NCI-H1048 (cell line): ENCODE measurements around the gene WDR6.
A peak's percentile ranks its signal among the peaks of the same experiment; 100 is the strongest.

ENCODE experiments used
- DNase-seq: peaks from one replicate; lab custom pipeline; 2025; lab: John Stamatoyannopoulos, UW

WDR6 gene, protein sequence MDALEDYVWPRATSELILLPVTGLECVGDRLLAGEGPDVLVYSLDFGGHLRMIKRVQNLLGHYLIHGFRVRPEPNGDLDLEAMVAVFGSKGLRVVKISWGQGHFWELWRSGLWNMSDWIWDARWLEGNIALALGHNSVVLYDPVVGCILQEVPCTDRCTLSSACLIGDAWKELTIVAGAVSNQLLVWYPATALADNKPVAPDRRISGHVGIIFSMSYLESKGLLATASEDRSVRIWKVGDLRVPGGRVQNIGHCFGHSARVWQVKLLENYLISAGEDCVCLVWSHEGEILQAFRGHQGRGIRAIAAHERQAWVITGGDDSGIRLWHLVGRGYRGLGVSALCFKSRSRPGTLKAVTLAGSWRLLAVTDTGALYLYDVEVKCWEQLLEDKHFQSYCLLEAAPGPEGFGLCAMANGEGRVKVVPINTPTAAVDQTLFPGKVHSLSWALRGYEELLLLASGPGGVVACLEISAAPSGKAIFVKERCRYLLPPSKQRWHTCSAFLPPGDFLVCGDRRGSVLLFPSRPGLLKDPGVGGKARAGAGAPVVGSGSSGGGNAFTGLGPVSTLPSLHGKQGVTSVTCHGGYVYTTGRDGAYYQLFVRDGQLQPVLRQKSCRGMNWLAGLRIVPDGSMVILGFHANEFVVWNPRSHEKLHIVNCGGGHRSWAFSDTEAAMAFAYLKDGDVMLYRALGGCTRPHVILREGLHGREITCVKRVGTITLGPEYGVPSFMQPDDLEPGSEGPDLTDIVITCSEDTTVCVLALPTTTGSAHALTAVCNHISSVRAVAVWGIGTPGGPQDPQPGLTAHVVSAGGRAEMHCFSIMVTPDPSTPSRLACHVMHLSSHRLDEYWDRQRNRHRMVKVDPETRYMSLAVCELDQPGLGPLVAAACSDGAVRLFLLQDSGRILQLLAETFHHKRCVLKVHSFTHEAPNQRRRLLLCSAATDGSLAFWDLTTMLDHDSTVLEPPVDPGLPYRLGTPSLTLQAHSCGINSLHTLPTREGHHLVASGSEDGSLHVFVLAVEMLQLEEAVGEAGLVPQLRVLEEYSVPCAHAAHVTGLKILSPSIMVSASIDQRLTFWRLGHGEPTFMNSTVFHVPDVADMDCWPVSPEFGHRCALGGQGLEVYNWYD

DNA sequence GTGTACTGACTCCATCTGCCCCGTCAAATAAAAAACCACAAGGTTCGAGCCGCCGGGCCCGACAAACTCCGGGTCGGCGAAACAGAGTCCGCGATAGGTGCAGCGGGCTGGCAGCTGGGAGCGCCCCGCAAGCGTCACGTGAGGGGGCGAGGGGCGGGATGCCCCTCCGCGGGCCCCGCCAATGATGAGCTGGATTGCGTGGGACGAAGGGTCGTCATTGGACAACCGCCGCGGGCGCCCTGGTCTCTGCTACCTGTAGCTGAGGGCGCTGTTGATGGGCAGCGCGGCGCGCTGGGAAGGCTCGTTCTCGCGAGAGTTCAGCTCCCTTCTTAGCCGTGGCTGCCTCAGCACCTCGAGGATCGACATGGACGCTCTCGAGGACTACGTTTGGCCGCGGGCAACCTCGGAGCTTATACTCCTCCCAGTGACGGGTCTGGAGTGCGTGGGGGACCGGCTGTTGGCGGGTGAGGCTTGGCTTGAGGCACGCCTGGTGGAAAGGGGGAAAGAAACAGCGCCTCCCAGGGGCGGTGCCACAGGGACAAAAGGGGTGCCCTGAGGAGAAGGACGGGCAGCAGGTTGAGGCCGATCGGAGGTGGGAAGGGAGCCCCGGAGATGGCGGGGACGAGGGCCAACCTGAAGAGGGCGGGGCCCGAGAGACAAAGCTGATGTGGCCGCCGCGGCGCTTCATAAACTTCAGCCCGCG is at the start of gene WDR6:
TSS of gene WDR6 (plus strand) at position 324 of the 703 bp plus-strand sequence. CDS start at position 365, 41 bp downstream.
- peak; percentile 95 for DNase-seq

- no peak for DNase-seq
These were observed 46.3 kb upstream of the WDR6 start for GRCh38 chr3:48960841-48961413.

DNA sequence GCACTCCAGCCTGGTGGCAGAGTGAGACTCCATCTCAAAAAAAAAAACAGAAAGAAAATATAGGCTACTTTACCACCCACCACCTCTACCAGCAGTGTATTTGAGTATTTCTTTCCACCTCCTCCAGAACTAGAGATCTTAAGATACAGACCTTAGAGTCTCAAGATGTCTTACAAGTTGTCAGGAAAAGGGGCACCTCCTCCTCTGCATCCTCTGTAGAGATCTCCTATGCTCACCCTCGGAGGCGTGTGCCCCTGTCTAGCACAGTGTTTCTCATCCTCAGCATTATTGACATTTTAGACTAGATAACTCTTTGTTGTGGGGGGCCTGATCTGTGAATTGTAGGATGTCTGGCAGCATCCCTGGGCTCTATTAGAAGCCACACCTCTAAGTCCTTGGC is 44.9 kb upstream of the WDR6 start:
- no peak for DNase-seq

- no peak for DNase-seq
These were observed 44.3 kb upstream of the WDR6 start for GRCh38 chr3:48962939-48963338.

GRCh38 chr3:48963591-48963990 is 43.6 kb upstream of the WDR6 start:
- no peak for DNase-seq

- no peak for DNase-seq
These were observed 40.8 kb upstream of the WDR6 start for GRCh38 chr3:48966367-48966766.

GRCh38 chr3:48966876-48967361 is 40.3 kb upstream of the WDR6 start:
- DNase-seq, result no peak

DNA sequence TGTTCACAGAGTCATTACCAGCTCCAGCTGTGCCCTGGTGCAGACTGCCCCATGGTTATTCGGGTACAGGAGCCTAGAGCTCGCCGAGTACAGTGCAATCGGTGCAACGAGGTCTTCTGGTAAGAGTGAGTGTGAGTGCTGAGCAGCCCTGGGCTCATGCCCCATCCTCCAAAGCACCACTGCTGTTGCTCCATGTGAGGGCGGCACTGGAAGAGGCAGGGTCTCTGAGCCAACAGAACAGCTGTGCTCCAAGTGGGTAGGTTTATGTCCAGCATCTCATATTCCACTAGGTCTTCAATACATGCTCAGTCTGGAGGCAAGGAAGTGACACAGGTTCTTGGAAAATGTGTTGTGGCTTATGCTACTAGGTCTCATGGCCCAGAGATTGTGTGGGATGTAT is 36.6 kb upstream of the WDR6 start:
- DNase-seq, result no peak

DNA sequence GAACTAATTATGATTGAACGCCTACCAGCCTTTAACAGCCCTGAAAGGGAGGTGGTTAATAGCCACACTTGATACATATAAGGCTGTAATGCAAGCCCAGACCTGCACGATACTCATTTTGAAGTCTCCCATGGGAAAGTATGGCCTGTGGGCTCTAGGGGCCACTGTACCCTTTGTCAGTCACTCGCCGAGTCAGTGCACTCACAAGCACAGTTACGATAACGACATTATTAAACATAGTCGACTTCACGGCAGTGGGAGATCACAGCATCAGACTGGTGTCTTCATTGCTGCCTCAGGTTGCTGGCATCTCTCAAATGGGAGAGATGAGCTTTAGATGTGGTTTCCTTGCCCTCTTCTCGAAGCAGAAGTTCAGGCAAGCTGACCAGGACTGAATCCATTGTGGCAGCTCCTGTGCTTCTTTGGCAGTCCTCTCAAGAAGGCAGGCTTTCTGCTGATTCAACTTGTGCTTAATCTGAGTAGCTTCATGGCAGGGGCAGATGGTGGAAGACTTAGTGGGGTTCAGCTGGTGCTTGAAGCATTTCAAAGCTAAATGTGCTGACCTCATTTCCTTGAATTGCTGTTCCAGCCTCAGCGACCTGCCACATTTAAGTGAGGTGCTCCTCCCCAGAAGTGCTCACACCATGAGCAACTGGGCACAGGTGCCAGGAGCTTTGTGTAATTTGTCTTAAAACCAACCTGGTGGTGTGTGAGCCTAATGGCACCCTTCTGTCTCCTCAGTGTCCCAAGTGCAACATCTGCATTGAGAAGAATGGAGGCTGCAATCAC is 32.9 kb upstream of the WDR6 start:
- DNase-seq, result no peak

GRCh38 chr3:48979451-48979850 is 27.7 kb upstream of the WDR6 start:
- no peak for DNase-seq

- no peak for DNase-seq
These were observed 26.9 kb upstream of the WDR6 start for GRCh38 chr3:48980295-48980694.

GRCh38 chr3:48982016-48982415 is 25.2 kb upstream of the WDR6 start:
- DNase-seq, result no peak

- no peak for DNase-seq
These were observed 24.5 kb upstream of the WDR6 start for GRCh38 chr3:48982686-48983085.

DNA sequence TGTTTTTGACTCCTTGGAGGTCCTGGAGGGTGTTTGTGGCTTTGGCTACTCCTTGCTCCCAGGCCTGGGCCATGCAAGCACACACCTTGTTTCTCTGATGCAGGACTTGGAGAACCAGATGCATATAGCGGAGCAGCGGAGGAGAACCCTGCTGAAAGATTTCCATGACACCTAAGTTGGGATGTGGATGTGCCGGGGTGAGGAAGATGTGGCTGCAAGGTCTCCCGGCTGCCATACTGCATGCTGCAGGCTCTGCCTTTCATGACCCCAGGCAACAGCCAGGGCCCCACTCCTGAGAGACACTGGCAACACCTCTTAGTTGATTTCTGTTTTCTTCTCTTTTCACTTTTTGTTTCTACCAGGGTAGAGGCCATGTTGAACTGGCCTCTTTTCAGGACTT is 24.1 kb upstream of the WDR6 start:
- DNase-seq, result no peak

- DNase-seq, result no peak
These were observed 22.5 kb upstream of the WDR6 start for GRCh38 chr3:48984663-48985062.

GRCh38 chr3:48985831-48986376 is 21.3 kb upstream of the WDR6 start:
- DNase-seq, result no peak

DNA sequence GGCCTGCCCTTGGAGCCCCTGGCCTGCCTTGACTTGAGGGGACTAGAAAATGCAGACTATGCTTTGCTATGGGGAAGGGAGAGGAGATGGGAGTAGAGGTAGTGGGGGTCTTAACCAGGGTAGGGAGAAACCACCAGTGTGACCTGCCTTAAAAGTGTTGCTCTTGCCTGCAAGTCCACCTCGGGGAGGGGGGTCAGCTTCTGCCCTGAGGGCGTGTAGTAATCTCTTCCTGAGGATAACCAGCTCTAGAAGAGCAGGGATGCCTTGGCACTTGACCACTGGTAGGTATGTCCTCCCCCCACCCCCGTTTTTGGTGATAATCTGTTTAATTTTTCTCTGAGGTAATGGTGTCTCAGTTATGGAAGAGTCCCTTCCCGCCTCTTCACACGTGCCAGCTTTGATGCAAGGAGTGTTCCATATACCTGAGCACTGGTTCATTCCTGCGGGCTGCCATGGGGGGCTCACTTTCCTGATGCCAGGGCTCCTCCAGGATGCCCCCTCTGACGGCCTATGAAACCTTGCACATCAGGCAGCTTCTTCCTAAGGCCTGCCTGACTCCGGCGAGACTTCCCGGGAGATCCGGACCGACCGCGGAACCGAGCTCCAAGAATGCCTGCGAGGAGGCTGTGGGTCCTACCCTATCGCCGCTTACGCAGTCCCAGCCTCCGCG is 17.9 kb upstream of the WDR6 start:
- no peak for DNase-seq

DNA sequence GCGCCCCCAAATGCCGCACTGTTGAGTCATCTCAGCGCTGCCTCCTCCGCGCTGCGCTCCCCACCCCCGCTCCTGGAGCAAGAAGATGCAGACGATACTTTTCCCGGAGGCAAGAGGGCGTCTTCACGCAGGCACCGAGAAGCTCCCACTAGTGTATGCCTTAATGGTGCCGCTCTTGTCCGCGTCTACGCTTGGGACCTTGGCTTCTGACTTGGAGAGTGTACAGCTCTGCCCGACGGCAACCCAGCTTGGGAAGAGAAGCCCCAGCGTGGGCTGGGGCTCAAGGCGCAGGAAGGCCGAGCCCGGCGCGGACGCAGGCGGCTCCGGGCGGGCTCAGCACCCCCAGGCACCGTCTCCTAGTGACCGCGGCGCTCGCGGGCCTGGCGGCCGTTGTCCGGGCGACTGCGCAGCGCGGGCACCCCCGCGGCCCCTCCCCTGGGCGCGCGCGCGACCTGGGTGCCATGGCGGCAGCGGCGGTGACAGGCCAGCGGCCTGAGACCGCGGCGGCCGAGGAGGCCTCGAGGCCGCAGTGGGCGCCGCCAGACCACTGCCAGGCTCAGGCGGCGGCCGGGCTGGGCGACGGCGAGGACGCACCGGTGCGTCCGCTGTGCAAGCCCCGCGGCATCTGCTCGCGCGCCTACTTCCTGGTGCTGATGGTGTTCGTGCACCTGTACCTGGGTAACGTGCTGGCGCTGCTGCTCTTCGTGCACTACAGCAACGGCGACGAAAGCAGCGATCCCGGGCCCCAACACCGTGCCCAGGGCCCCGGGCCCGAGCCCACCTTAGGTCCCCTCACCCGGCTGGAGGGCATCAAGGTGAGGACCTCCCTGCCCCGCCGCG is 17.2 kb upstream of the WDR6 start, which contains the start of gene P4HTM:
TSS of gene P4HTM (plus strand) at position 446 of the 840 bp plus-strand sequence. CDS start at position 462, 16 bp downstream.
- no peak for DNase-seq
